ENCODE results near the gene SLC17A2. TPM values are rescaled to one million over a fixed set of nuclear protein-coding genes. Genes with fewer than 3 reads are reported as not detected.
A peak's percentile ranks its signal among the peaks of the same experiment; 100 is the strongest.

Gene SLC17A2
- total and polyA plus RNA-seq, 2 donors (not counting 1 experiment from before 2014, with no cell fraction given), result not detected

DNA sequence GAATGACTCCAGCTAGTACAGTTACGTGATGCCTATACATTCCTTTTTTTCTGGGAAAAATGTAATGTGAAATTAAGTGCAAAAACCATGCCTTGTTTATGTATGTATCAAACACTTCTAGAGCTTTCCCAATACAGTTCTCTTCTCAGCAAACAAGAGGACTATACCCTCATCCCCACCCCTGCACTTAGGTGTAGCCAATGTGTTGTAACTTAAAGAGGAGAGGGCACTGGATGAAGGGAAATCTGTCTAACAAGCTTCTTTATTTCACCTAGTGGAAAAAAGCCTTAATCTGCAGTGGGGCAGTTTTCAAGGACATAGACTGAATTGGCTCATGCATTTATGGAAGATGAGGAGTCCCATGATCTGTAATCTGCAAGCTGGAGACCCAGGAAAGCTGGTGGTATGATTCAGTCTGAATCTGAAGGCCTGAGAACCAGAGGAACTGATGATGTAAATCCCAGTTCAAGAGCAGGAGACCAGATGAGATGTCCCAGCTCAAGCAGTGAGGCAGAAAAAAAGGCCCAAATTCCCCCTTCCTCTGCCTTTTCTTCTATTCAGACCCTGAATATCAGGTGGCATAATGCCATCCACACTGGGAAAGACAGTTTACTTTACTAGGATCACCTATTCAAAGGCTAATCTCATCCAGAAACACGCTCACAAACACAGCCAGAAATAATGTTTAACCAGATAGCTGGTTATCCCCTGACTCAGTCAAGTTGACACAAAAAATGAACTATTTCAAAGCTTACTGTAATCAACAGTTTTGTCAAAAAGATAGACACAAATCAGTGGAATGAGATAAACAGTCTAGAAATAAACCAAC, 30.7 kb downstream of the SLC17A2 start:
- no peak for TF ChIP-seq EZH2 (IDR thresholded peaks at IDR 0.05; ENCODE audit: borderline replicate concordance, insufficient read depth, low read depth, low read length, poor library complexity, severe bottlenecking)
- TF ChIP-seq, protein P1, sequence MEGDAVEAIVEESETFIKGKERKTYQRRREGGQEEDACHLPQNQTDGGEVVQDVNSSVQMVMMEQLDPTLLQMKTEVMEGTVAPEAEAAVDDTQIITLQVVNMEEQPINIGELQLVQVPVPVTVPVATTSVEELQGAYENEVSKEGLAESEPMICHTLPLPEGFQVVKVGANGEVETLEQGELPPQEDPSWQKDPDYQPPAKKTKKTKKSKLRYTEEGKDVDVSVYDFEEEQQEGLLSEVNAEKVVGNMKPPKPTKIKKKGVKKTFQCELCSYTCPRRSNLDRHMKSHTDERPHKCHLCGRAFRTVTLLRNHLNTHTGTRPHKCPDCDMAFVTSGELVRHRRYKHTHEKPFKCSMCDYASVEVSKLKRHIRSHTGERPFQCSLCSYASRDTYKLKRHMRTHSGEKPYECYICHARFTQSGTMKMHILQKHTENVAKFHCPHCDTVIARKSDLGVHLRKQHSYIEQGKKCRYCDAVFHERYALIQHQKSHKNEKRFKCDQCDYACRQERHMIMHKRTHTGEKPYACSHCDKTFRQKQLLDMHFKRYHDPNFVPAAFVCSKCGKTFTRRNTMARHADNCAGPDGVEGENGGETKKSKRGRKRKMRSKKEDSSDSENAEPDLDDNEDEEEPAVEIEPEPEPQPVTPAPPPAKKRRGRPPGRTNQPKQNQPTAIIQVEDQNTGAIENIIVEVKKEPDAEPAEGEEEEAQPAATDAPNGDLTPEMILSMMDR (IDR thresholded peaks at IDR 0.05), result no peak
- no peak overlapping the region for H3K4me2 ChIP-seq (replicated peaks; ENCODE audit: low read depth, low read length, poor library complexity, severe bottlenecking)
- CTCF ChIA-PET, result interaction anchor here (1.0 to 1.3 kb wide), 2 partner anchors 93 to 104 kb away, joined by 3 to 4 read pairs; no protein-coding TSS in a partner anchor
- intact Hi-C loops (cut with micrococcal nuclease), result no loop called here
- peak overlapping the region; percentile 0 for H2AFZ ChIP-seq (ENCODE audit: insufficient read depth, low read depth, low read length, poor library complexity, severe bottlenecking)
- no peak overlapping the region for H3K4me3 Mint-ChIP-seq
- no peak overlapping the region for H3K9ac ChIP-seq (ENCODE audit: low read length)
- no peaks in the 10 kb centered on the region for H3K9me3 ChIP-seq (ENCODE audit: control extremely low read depth in 1 of 3, control insufficient read depth in 2 of 3, insufficient read depth in 1 of 3, low read length in 2 of 3)
- no peak overlapping the region for H3K4me3 ChIP-seq (ENCODE audit: control extremely low read depth in 1 of 5, extremely low read depth in 1 of 5, insufficient read depth in 1 of 5, low read depth in 2 of 5, low read length in 4 of 5)
- DNase-seq (no peak), ATAC-seq (ENCODE audit: low read depth) (no peak)
- POLR2A ChIA-PET, result no interaction called here
- H3K4me1 ChIP-seq (ENCODE audit: control insufficient read depth in 2 of 2, insufficient read depth in 2 of 2, low read length in 2 of 2), result peaks cover 3 to 6% of the 10 kb centered on the region in 2 donors
- WGBS (ENCODE audit: insufficient coverage), result no CpG with 5 or more reads among the region's 2 CpGs
- no peak overlapping the region for H3K27ac ChIP-seq (ENCODE audit: low read length in 2 of 2)
- no peaks in the 10 kb centered on the region for H3K27me3 Mint-ChIP-seq
- no peaks in the 10 kb centered on the region for H3K79me2 ChIP-seq (ENCODE audit: control insufficient read depth, insufficient read depth, low read length)
- H3K9me3 Mint-ChIP-seq (ENCODE audit: insufficient read depth), result no peaks in the 10 kb centered on the region
- no peaks in the 10 kb centered on the region for H3K36me3 ChIP-seq (replicated peaks in 1 of 2; ENCODE audit: control extremely low read depth in 1 of 2, control insufficient read depth in 1 of 2, extremely low read depth in 1 of 2, insufficient read depth in 2 of 2, low read length in 1 of 2)
- H3K4me1 Mint-ChIP-seq, result peaks cover 4% of the 10 kb centered on the region
- no peak overlapping the region for H3K27ac Mint-ChIP-seq
- H4K20me1 ChIP-seq (ENCODE audit: control insufficient read depth, insufficient read depth, low read length, poor library complexity, severe bottlenecking), result no peaks in the 10 kb centered on the region
- no peaks in the 10 kb centered on the region for H3K27me3 ChIP-seq (replicated peaks in 1 of 4; ENCODE audit: control extremely low read depth in 1 of 4, control insufficient read depth in 3 of 4, insufficient read depth in 4 of 4, low read length in 3 of 4)

DNA sequence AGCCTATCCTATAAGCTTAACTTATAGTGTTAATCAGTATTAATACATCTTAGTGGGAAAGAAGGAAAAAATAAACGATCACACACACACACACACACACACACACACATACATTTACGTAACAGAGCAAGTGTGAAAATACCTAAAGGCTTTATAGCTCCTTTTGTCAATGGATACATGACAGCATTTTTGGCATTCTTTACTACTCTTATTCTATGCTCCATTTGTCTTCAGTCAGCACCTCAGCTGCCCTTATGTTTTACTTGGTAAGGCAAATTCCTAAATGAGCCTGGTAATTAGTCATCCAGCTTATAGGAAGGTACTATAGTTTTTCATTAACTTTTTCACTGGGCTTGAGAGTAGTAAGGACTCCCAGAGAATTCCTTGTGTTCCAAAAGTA, 31.4 kb downstream of the SLC17A2 start:
- peaks cover 2% of the 10 kb centered on the region for H3K27me3 Mint-ChIP-seq

More for the DNA sequence above, 31.4 kb downstream of the SLC17A2 start:
- Histone ChIP-seq H3K79me2 (ENCODE audit: control insufficient read depth, insufficient read depth, low read length) (no peaks in the 10 kb centered on the region), H3K4me3 (ENCODE audit: control extremely low read depth in 1 of 5, extremely low read depth in 1 of 5, insufficient read depth in 1 of 5, low read depth in 2 of 5, low read length in 4 of 5) (no peak overlapping the region), H2AFZ (ENCODE audit: insufficient read depth, low read depth, low read length, poor library complexity, severe bottlenecking) (no peak overlapping the region), H4K20me1 (ENCODE audit: control insufficient read depth, insufficient read depth, low read length, poor library complexity, severe bottlenecking) (no peaks in the 10 kb centered on the region), H3K36me3 (replicated peaks in 1 of 2; ENCODE audit: control extremely low read depth in 1 of 2, control insufficient read depth in 1 of 2, extremely low read depth in 1 of 2, insufficient read depth in 2 of 2, low read length in 1 of 2) (no peaks in the 10 kb centered on the region), H3K27me3 (replicated peaks in 1 of 4; ENCODE audit: control extremely low read depth in 1 of 4, control insufficient read depth in 3 of 4, insufficient read depth in 4 of 4, low read length in 3 of 4) (no peaks in the 10 kb centered on the region), H3K4me1 (ENCODE audit: control insufficient read depth in 2 of 2, insufficient read depth in 2 of 2, low read length in 2 of 2) (peaks cover 3 to 6% of the 10 kb centered on the region in 2 donors), H3K4me2 (replicated peaks; ENCODE audit: low read depth, low read length, poor library complexity, severe bottlenecking) (no peak overlapping the region), H3K27ac (ENCODE audit: low read length in 2 of 2) (no peak overlapping the region), H3K9ac (ENCODE audit: low read length) (no peak overlapping the region), H3K9me3 (ENCODE audit: control extremely low read depth in 1 of 3, control insufficient read depth in 2 of 3, insufficient read depth in 1 of 3, low read length in 2 of 3) (no peaks in the 10 kb centered on the region)
- H3K27ac Mint-ChIP-seq, result no peak overlapping the region
- ChIA-PET CTCF (interaction anchor here (1.0 to 1.3 kb wide), 2 partner anchors 93 to 105 kb away, joined by 3 to 4 read pairs; no protein-coding TSS in a partner anchor), POLR2A (no interaction called here)
- no CpG with 5 or more reads among the region's 2 CpGs for WGBS (ENCODE audit: insufficient coverage)
- H3K4me3 Mint-ChIP-seq, result no peak overlapping the region
- H3K4me1 Mint-ChIP-seq, result peaks cover 4% of the 10 kb centered on the region
- H3K9me3 Mint-ChIP-seq (ENCODE audit: insufficient read depth), result no peaks in the 10 kb centered on the region
- intact Hi-C loops (cut with micrococcal nuclease), result no loop called here
- TF ChIP-seq, protein P1 (IDR thresholded peaks at IDR 0.05), result no peak
- no peak for TF ChIP-seq EZH2 (IDR thresholded peaks at IDR 0.05; ENCODE audit: borderline replicate concordance, insufficient read depth, low read depth, low read length, poor library complexity, severe bottlenecking)
- no peak for DNase-seq
- ATAC-seq (ENCODE audit: low read depth), result no peak
